SW480 (cell line): ENCODE data around the gene WBP1L.
"Not testable (repeated sequence)": the region's sequence is repeated elsewhere in the genome, so short reads cannot be mapped to it uniquely, and the experiment has no call there.

Experiments used
- DNase-seq: peaks from one replicate; pipeline ENCODE4 v3.0.0-alpha.2; 2016; ENCODE audit warnings: low spot score

The WBP1L gene

GRCh38 chr10:102743588-102744373 is at the start of gene WBP1L:
TSS of gene WBP1L (plus strand) at chr10:102743948. CDS start at chr10:102744054, 106 bp downstream.
- peak; percentile 99 for DNase-seq

GRCh38 chr10:102695401-102695800 is 48.3 kb upstream of the WBP1L start:
- DNase-seq, result not testable (repeated sequence)

GRCh38 chr10:102696736-102697135 is 47.0 kb upstream of the WBP1L start:
- DNase-seq, result no peak

- no peak for DNase-seq
Measured at GRCh38 chr10:102698894-102699293, 44.9 kb upstream of the WBP1L start.

GRCh38 chr10:102701272-102701671 is 42.5 kb upstream of the WBP1L start:
- DNase-seq, result no peak

DNA sequence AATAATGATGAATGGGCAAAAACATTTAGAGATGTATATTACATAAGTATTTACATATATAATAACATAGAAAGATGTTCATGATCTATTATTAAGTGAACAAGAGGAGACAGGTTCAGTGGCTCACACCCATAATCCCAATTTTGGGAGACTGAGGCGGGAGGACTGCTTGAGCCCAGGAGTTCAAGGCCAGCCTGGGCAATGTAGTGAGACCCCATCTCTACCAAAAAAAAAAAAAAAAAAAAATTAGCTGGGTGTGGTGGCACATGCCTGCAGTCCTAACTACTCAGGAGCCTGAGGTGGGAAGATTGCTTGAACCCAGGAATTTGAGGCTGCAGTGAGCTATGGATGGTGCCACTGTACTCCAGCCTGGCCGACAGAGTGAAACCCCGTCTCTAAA is 42.0 kb upstream of the WBP1L start:
- DNase-seq, result no peak

- no peak for DNase-seq
Measured at GRCh38 chr10:102702742-102703141, 41.0 kb upstream of the WBP1L start.

- no peak for DNase-seq
Measured at GRCh38 chr10:102704915-102705314, 38.8 kb upstream of the WBP1L start.

DNA sequence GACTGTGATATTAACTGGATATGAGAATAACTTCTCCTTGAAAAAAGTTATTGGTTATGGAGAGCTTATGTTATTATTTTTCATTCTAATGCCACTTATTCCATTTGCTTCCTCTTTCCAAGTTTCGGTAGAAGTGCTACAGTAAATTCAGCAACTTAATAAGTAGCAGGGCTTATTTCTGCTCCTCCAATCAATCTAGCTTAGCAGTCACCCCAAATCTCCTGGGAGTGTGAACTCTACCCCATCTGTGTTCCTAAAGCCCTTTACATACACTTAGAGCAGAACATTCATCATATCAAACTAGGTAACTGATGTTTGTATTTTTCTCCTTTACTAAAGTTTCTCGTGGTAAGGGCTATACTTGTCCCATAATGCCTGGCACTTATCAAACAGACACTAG is 38.2 kb upstream of the WBP1L start:
- DNase-seq, result no peak

GRCh38 chr10:102710609-102711008 is 33.1 kb upstream of the WBP1L start:
- peak; percentile 54 for DNase-seq

DNA sequence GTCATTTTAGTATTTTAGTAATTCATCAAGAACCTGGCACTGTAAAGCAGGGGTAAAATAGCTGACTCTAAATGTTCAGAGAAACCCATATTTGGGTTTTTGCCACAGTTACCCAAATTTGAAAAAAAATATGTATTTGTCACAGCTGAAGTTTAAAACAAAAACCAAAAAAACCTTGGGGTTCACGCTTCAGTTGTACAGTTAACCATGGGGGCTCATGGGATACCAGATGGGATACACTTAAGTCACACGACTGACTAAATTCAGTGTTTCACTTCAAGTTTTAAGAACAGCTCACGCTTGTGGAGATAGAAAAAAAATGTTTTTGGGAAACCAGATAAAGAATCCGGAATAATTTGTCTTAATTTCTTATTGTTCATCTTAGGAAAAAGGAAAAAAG is 31.7 kb upstream of the WBP1L start:
- no peak for DNase-seq

DNA sequence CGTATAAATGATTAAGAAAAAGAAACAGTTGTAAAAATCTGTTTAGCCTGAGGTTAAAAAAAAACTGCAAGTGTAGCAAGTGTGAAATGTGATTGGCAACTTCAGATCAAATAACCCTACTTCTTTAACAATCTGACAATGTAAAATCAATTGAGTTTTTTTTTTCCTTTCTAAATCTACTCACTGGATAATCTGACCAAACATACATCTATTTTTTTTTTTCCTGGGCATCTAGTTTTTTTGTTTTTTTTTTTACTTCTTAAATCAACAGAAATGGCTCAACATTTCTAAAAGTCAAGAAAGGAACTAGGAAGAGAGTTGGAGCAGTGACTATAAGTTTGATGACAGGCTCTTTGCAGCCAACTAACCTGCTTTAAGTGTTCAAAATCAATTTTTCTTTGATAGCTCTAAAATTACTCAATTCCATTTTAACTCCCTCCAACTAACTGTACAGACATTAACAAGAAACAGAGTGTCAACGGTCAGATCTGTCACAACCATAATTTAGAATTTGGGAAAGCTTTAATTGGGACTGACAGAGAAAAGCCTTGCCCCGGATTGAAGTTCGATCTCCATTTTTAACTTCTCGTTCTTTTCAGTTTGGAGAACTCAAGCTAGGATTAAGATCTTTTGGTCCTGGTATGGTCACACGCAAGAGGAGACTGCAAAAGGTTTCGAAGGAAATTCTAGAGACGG is 30.8 kb upstream of the WBP1L start:
- DNase-seq, result no peak

DNA sequence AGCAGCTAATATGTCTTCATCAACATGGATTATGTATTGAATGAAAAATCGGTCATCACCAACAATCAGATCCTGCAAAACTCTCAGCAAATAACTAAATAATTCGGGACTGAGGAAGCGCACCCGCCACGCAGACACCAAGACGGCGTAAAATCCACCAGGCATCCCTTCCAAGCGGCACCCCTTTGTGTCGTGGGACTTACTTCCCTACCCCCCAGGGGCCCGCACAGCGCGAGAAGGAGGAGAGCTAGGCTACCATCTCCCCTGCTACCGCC is 30.3 kb upstream of the WBP1L start:
- DNase-seq, result no peak

GRCh38 chr10:102713814-102714620 is 29.7 kb upstream of the WBP1L start, which contains the start of gene ARL3:
TSS of gene ARL3 (minus strand) at chr10:102714397. CDS start at chr10:102714275, 122 bp downstream.
- DNase-seq, result peak; percentile 97

DNA sequence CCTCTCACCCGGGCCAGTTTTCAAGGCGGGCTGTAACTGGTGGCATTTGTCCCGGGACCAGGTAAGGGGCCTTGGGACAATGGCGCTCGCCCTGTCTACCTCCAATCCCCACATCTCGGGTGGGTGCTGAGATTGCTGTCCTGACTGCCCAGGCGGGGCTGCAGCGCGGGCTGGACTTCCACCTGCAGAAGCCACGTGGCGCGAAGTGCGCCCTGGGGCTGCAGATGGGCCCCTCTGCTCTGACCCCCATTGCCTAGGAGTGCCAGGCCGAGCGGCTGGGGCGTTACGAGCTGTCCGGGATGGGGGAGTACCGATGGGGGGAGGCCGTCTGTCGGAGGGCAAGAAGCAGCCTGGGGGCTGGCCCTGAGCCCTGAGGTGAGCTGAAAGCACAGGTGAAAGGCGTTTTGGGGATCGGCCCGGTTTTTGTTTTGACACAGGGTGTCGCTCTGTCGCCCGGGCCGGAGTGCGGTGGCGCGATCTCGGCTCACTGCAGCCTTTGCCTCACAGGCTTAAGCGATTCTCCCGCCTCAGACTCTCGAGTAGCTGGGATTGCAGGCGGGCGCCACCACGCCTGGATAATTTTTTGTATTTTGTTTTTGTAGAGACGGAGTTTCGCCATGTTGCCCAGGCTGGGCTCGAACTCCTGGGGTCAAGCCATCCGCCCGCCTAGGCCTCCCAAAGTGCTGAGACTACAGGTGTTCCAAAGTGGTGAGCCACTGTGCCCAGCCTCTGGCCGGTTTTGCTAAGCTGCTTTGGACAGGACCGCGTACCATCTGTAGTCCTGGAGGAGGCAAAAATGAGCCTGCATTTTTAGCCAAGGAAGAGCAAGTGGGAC is 28.9 kb upstream of the WBP1L start, which contains the start of gene SFXN2:
TSS of gene SFXN2 (plus strand) at position 16 of the 835 bp plus-strand sequence. CDS start 12,001 bp downstream, outside the sequence.
- DNase-seq, result peak; percentile 43

DNA sequence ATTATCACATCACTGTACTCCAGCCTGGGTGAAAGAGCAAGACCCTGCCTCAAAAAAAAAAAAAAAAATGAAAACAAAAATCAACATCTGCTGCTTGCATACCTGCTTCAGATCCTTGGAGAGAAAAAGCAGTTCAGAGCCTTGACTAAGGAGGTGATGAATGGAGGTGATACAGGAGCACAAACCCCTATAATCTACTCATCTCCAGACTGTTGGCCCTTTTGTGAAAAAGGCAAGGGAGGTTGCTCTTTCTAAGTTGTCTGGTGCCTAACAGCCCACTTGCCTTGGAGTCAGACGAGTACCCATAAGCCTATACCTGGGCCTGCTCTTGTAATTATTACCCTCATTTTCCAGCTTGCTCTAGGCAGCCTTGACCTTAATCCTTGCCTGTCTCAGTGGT is 27.9 kb upstream of the WBP1L start:
- no peak for DNase-seq

DNA sequence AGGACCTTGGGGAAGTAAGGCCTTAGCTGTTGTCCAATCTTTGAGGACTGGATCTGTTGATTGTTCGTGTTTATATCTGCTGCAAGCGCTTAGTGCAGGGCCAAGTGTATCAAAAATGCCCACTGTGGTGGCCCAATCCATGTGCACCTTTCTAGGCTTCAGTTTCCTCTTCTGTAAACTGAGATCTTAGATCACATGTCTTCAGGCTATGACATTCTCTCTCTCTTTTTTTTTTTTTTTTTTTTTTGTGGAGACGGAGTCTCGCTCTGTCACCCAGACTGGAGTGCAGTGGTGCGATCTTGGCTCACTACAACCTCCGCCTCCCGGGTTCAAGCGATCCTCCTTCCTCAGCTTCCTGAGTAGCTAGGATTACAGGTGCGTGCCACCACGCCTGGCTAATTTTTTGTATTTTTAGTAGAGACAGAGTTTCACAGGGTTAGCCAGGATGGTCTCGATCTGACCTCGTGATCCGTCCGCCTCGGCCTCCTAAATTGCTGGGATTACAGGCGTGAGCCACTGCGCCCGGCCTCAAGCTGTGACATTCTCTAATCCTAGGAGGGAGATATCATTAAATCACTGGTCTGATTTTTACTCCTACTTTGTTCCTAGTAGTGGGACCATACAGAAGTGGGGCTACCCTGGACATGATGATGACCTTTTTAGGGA is 26.7 kb upstream of the WBP1L start:
- not testable (repeated sequence) for DNase-seq

DNA sequence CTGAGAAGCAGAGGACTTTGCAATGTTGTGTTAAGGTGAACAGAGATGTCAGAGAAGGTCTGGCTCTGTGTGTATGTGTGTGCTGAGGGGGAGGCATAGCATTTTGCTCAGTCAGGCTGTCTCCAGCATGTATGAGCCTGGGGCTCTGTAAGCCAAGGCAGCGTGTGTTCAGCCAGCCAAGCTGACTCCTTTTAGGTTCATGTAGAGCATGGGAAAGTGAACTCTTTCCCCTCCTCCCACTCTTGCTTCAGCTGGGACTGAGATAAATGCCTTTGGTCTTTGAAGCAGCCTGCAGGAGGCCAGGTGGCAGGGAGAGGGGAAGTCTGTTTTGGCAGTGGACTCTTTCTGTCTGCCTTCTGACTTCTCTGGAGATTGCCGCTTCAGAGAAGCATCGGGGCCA is 25.5 kb upstream of the WBP1L start:
- no peak for DNase-seq

- no peak for DNase-seq
Measured at GRCh38 chr10:102720337-102720736, 23.4 kb upstream of the WBP1L start.

DNA sequence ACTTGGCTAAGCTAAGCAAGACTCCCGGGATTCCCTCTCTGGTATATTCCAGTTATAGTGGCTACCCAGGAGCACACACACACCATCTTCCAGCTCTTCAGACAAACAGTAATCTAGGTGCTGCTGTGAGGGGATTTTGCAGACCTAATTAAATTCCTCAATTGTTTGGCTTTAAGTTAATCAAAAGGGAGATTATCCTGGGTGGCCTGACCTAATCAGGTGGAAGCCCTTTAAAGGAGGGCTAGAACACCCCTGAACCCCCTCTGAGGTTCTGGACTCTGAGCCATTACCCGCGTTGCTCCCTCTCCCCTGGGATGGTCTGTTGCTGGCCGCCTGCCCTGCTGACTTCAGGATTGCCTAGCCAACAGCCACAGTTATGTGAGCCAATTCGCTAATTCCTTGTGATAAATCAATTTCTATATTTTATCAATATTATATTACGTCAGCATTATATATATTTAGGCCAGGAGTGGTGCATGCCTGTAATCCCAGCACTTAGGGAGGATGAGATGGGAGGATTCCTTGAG is 22.9 kb upstream of the WBP1L start:
- DNase-seq, result no peak

DNA sequence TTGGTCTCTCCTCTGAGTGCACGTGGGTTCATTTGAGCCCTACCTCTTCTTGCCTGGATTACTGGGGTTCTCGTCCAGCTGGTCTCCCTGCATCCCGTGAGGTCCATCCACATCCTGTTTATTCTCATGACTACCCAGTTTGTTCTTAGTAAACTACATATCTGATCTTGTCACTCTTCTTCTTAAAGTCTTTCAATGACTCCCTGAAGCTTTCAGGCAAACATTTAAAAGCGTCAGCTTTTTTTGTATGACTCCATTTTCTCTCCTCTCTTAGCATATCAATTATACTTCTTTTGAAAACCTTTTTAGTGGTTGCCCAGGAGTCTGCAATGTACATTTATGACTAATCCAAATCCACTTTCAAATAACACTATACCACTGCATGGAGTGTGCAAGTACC is 21.8 kb upstream of the WBP1L start:
- DNase-seq, result no peak
